SK-N-SH treated with all-trans-retinoic acid at 6 μM for 48 hours (cell line): Measurements from ENCODE around the gene MGLL.

Experiments used
- GLIS3 ChIP-seq: fragments of 250-450 bp; sonication (Bioruptor Pico); IDR thresholded peaks from 2 replicates; pipeline ENCODE4 v1.5.0; 2020; ENCODE audit warnings: mild to moderate bottlenecking, moderate library complexity
- ISL1 ChIP-seq: fragments of 250-450 bp; sonication (Bioruptor Pico); IDR thresholded peaks from 2 replicates; pipeline ENCODE4 v2.1.2; 2022; ENCODE audit warnings: mild to moderate bottlenecking, moderate library complexity
- PPARA ChIP-seq: fragments of 250-450 bp; sonication (Bioruptor Pico); IDR thresholded peaks from 2 replicates; pipeline ENCODE4 v1.5.0; 2020; ENCODE audit warnings: mild to moderate bottlenecking, borderline replicate concordance
- SNAI2 ChIP-seq: fragments of 250-450 bp; sonication (Bioruptor Pico); IDR thresholded peaks from 2 replicates; pipeline ENCODE4 v1.5.0; 2020; ENCODE audit warnings: mild to moderate bottlenecking, moderate library complexity
- ZC3H10 ChIP-seq: fragments of 250-450 bp; sonication (Bioruptor Pico); IDR thresholded peaks from 2 replicates; pipeline ENCODE4 v1.5.1; 2021; ENCODE audit warnings: mild to moderate bottlenecking, moderate library complexity
- ZFP3 ChIP-seq: fragments of 250-450 bp; sonication (Bioruptor Pico); IDR thresholded peaks from 2 replicates; pipeline ENCODE4 v1.5.0; 2020; ENCODE audit warnings: mild to moderate bottlenecking, moderate library complexity
- ZNF565 ChIP-seq: fragments of 450-650 bp; formaldehyde crosslinking; conservative IDR thresholded peaks from 2 replicates; pipeline ENCODE4 v1.5.0; 2020; ENCODE audit warnings: low read depth, mild to moderate bottlenecking, moderate library complexity
- TF ChIP-seq, protein P1 (sequence below): fragments of 250-450 bp; sonication (Bioruptor Pico); IDR thresholded peaks from 2 replicates; pipeline ENCODE4 v1.8.0; 2020; ENCODE audit warnings: mild to moderate bottlenecking, moderate library complexity, borderline replicate concordance
- TF ChIP-seq, protein P2 (sequence below): fragments of 250-450 bp; sonication (Bioruptor Pico); IDR thresholded peaks from 2 replicates; pipeline ENCODE4 v1.5.1; 2020; ENCODE audit warnings: low read depth, mild to moderate bottlenecking, moderate library complexity
- TF ChIP-seq, protein P3 (sequence below): fragments of 250-450 bp; sonication (Bioruptor Pico); IDR thresholded peaks from 2 replicates; pipeline ENCODE4 v1.8.0; 2021; ENCODE audit warnings: low read depth, mild to moderate bottlenecking, moderate library complexity, borderline replicate concordance

DNA sequence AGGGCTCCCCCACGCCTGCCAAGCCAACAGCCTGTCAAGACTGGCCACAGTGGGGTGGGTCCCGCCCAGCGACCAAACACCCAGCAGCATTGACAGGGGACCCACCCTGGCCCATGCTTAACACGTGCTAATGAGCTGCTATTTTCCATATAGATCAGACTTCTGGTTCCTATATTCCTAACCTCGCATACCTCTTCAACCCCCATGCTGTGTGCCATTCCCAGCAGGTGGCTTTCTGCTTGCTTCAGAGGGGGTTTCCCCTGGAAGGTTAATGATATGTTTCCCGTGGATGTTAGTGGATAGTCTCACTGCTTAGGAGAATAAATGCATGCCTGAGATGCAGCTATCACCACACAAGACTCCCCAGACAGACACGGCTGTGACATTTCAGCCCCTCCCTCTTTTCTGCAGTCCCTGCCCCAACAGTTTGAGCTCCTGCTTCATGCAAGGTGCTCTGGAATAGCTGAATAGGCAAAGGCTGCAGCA, 37.9 kb upstream of the MGLL start:
- TF ChIP-seq ZC3H10 (CRISPR knock-in tag) (no peak), GLIS3 (CRISPR knock-in tag) (no peak), SNAI2 (CRISPR knock-in tag) (no peak), ZFP3 (CRISPR knock-in tag) (no peak), ISL1 (CRISPR knock-in tag) (no peak), ZNF565 (CRISPR knock-in tag) (no peak), PPARA (no peak)
- TF ChIP-seq, protein P1, sequence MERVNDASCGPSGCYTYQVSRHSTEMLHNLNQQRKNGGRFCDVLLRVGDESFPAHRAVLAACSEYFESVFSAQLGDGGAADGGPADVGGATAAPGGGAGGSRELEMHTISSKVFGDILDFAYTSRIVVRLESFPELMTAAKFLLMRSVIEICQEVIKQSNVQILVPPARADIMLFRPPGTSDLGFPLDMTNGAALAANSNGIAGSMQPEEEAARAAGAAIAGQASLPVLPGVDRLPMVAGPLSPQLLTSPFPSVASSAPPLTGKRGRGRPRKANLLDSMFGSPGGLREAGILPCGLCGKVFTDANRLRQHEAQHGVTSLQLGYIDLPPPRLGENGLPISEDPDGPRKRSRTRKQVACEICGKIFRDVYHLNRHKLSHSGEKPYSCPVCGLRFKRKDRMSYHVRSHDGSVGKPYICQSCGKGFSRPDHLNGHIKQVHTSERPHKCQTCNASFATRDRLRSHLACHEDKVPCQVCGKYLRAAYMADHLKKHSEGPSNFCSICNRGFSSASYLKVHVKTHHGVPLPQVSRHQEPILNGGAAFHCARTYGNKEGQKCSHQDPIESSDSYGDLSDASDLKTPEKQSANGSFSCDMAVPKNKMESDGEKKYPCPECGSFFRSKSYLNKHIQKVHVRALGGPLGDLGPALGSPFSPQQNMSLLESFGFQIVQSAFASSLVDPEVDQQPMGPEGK (CRISPR knock-in tag) = no peak
- TF ChIP-seq, protein P2, sequence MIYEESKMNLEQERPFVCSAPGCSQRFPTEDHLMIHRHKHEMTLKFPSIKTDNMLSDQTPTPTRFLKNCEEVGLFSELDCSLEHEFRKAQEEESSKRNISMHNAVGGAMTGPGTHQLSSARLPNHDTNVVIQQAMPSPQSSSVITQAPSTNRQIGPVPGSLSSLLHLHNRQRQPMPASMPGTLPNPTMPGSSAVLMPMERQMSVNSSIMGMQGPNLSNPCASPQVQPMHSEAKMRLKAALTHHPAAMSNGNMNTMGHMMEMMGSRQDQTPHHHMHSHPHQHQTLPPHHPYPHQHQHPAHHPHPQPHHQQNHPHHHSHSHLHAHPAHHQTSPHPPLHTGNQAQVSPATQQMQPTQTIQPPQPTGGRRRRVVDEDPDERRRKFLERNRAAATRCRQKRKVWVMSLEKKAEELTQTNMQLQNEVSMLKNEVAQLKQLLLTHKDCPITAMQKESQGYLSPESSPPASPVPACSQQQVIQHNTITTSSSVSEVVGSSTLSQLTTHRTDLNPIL (CRISPR knock-in tag) = no peak
- TF ChIP-seq, protein P3, sequence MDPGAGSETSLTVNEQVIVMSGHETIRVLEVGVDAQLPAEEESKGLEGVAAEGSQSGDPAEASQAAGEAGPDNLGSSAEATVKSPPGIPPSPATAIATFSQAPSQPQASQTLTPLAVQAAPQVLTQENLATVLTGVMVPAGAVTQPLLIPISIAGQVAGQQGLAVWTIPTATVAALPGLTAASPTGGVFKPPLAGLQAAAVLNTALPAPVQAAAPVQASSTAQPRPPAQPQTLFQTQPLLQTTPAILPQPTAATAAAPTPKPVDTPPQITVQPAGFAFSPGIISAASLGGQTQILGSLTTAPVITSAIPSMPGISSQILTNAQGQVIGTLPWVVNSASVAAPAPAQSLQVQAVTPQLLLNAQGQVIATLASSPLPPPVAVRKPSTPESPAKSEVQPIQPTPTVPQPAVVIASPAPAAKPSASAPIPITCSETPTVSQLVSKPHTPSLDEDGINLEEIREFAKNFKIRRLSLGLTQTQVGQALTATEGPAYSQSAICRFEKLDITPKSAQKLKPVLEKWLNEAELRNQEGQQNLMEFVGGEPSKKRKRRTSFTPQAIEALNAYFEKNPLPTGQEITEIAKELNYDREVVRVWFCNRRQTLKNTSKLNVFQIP (CRISPR knock-in tag) = no peak
